HG03196 (cell line): Measurements from ENCODE around the gene USP36.
"Not testable (repeated sequence)": the region's sequence is repeated elsewhere in the genome, so short reads cannot be mapped to it uniquely, and the experiment has no call there.

Experiments
- ATAC-seq: cut with Tn5 transposase; IDR thresholded peaks from one replicate; pipeline ENCODE4 v1.9.1; 2021; ENCODE audit not compliant: unreplicated experiment

Gene USP36

DNA sequence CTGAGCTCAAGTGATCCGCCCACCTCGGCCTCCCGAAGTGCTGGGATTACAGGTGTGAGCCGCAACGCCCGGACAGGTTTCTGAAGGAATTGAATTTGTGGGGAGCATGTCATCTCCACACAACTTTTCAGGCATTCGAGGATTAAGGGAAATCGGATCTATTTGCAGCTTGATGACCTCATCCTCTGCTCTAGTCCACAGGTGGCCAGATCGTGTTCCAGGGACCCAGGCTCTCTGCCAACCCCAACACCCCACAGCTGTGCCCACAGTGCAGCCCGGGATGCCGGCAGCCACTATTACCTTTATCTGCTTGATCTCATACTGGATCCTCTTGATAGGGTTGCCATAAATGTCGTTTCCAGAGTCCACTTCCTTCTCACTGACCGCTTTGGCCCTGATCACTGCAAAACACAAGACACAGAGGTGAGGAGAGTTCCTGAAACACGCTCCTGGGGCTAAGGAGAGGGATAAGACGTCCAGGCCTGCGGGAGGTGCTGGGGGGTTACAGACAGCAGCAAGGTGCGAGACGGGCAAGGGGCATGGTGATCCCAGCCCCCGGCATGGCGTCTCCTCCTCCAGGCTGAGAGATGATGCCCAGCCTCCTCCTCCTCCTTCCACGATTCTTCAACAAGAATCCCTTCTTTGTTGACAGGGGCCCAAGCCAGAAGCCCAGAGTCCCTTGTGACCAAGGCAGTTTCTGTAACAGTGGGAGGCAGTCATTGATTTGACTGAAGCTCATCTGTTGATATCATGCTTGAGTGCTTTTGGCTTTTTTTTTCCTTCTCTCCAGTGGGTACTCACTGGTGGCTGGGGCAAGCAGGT lies 33.1 kb upstream of the USP36 start:
- ATAC-seq: no peak

GRCh38 chr17:78872486-78872885 lies 31.9 kb upstream of the USP36 start:
- no peak for ATAC-seq

- ATAC-seq: no peak
Measured at GRCh38 chr17:78870621-78871020, 30.0 kb upstream of the USP36 start.

DNA sequence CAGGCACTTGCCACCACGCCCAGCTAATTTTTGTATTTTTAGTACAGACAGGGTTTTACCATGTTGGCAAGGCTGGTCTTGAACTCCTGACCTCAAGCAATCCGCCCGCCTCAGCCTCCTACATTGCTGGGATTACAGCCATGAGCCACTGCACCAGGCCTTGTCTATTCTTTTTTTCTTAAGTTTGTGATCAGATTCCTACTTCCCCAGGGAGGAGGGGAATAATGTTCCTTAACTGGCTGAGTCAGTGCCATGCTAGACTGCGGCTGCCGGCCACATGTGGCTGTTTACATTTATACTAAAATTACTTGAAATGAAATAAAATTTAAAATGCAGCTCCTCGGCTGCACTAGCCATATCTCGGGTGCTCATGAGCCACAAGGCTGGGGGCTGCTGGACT lies 27.8 kb upstream of the USP36 start:
- no peak for ATAC-seq

GRCh38 chr17:78867046-78867445 lies 26.4 kb upstream of the USP36 start:
- ATAC-seq: not testable (repeated sequence)

- no peak for ATAC-seq
Measured at GRCh38 chr17:78865682-78866390, 25.2 kb upstream of the USP36 start.

DNA sequence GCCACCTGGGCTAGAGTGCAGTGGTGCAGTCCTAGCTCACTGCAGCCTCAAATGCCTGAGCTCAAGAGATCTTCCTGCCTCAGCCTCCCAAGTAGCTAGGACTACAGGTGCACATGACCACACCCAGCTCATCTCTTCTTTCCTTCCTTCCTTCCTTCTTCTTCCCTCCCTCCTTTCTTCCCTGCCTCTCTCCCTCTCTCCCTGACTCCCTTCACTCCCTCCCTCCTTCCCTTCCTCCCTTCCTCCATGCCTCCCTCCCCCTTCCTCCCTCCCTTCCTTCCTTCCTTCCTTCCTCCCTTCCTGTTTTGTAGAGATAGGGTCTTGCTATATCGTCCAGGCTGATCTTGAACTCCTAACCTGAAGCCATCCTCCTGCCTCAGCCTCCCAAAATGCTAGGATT lies 23.5 kb upstream of the USP36 start:
- no peak for ATAC-seq

GRCh38 chr17:78862073-78863023 lies 21.7 kb upstream of the USP36 start:
- ATAC-seq: no peak

GRCh38 chr17:78861229-78861628 lies 20.6 kb upstream of the USP36 start:
- no peak for ATAC-seq

- ATAC-seq: no peak
Measured at GRCh38 chr17:78859051-78859450, 18.4 kb upstream of the USP36 start.

DNA sequence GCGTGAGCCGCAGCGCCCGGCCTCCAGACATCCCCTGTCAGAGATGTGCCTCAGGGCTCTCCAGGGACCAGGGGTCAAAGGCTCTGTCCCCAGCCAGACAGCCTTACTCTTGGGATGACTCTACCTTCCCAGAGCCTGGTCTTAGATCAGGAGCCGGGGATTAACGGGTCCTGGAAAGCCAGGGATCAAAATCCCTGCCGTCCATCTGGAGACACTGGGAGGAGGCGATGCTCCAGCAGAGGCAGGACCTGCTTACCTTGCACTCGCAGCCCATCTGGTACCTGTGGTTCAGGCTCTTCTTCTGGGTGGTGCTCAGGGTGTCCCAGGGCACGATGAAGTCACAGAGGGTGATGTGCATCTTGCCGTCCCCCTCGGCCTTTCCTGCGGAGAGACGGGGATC lies 16.7 kb upstream of the USP36 start:
- ATAC-seq: no peak

- no peak for ATAC-seq
Measured at GRCh38 chr17:78855561-78856165, 15.0 kb upstream of the USP36 start.

- ATAC-seq: no peak
Measured at GRCh38 chr17:78854508-78854907, 13.9 kb upstream of the USP36 start.

- no peak for ATAC-seq
Measured at GRCh38 chr17:78853926-78854394, 13.3 kb upstream of the USP36 start.

- ATAC-seq: no peak
Measured at GRCh38 chr17:78852709-78853121, 12.1 kb upstream of the USP36 start.

DNA sequence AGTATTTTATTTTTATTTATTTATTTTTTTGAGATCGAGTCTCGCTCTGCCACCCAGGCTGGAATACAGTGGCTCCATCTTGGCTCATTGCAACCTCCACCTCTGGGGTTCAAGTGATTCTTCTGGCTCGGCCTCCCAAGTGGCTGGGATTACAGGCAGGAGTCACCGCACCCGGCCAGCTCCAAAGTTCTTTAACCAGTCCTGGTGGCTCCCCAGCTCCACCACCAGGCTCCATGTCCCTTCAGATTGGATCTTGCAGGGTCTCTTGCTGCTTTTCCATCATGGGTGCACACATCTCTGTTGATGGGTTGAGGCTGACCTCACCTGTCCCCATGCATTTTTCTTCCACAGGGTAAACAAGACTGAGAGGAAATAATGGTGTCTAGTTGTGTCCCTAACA lies 8.4 kb upstream of the USP36 start:
- ATAC-seq: no peak

DNA sequence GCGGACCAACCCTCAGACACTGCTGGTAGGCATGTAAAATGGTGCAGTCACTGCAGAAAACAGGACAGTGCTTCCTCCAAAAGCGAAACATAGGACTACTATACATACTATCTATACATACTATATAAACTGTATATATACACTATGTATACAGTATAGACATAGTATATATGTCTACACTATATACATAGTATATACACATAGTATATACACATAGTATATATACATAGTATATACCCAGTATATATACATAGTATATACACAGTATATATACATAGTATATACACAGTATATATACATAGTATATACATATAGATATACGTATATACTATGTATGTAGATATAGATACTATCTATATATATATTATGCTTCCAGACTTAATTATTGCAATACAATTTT lies 6.4 kb upstream of the USP36 start:
- ATAC-seq: no peak

- ATAC-seq: no peak
Measured at GRCh38 chr17:78844301-78845005, 3.8 kb upstream of the USP36 start.

DNA sequence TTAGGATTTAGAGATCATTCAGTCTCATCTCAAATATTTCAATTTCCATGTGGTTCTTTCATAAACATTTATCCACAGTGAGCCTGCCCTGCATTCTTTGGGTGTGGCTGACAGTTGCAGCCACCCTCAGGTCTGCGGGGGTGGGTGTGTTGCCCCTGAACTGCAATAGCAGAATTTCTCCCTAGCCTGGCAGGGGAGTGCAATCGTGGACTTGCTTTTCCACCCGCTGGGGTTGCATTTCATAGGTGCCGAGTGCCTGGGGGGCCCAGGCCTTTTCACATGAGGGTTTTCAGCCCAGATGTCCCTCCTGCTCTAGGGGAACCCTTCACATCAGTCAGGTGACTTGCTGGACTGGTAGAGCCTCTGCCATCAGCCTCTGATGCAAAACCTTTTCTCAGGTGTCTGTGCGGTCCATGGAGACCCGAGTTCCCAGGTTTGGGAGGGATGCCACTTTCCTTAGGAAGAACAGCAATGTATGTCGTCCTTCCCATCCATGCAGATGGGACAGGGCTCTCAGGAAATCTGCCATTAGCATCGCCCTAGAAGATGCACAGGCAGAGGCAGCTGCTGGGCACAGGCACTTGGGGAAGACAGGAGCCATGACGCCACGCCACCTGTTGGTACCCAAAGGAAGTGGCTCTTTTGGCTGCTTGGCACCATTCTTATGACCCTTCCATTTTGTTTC lies 2.4 kb upstream of the USP36 start:
- no peak for ATAC-seq

DNA sequence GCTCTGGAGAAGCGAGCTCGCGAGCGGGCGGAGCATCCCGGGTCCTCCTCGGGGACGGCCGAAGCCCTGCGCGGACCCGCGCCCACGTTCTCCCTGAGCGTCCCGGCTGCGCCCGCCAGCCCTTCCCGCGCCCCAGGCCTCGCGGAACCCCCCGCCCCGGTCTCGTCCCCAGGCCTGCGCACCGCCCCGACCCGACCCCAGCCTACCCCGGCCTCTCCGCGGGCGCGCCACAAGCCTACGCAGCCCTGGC lies 159 bp downstream of the USP36 start:
- ATAC-seq: peak; percentile 15
